ENCODE data around the gene AKR1D1.

DNA sequence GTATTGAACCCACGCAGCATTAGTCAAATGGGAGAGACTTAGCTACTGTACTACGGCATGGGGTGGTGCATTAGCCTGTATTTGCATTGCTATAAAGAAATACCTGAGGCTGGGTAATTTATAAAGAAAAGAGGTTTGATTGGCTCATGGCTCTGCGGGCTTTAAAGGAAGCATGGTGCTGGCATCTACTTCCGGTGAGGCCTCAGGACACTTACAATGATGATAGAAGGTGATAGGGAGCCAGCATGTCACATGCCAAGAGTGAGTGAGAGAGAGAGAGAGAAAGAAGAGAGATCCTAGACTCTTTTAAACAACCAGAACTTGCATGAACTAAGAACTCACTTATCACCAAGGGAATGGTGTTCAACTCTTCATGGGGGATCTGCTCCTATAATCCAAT lies 47.1 kb upstream of the AKR1D1 start:
- TF ChIP-seq POLR2A (IDR thresholded peaks at IDR 0.05; ENCODE audit: low read depth, low read length) (no peak), POLR2AphosphoS5 (IDR thresholded peaks at IDR 0.05; ENCODE audit: low read depth, low read length) (no peak), TAF1 (IDR thresholded peaks at IDR 0.05; ENCODE audit: borderline replicate concordance, low read depth, low read length) (no peak)

Data from GM12892 (cell line).